ENCODE data around the gene LARGE1. TPM values are rescaled to one million over a fixed set of nuclear protein-coding genes. Genes with fewer than 3 reads are reported as not detected.

The LARGE1 gene
- total and polyA plus RNA-seq, 2 of the 13 experiments (the other 11 are each of a cell fraction or from before 2014, with no cell fraction given): 8.4 to 11.0 TPM

- 83% methylated on average over 3 of the region's 3 CpGs for WGBS (ENCODE audit: low lambda C conversion rate)
- in situ Hi-C loops (cut with HindIII; ENCODE audit: extremely low pct_ligation_motif_present, low pct_unique_long_range_greater_than_20kb): no loop called here
- Histone ChIP-seq H2AFZ (ENCODE audit: low read length) (no peak overlapping the region), H3K4me3 (replicated peaks in 1 of 3; ENCODE audit: insufficient read depth in 1 of 3, low read depth in 2 of 3, low read length in 3 of 3) (no peak overlapping the region), H3K36me3 (replicated peaks in 1 of 2; ENCODE audit: control insufficient read depth in 1 of 2, insufficient read depth in 2 of 2, low read length in 2 of 2) (no peaks in the 10 kb centered on the region), H4K20me1 (ENCODE audit: insufficient read depth, low read length) (no peaks in the 10 kb centered on the region), H3K4me2 (ENCODE audit: low read depth, low read length) (no peak overlapping the region), H3K4me1 (ENCODE audit: insufficient read depth, low read length) (peaks cover 9% of the 10 kb centered on the region), H3K79me2 (ENCODE audit: insufficient read depth, low read length) (no peaks in the 10 kb centered on the region), H3K27ac (ENCODE audit: extremely low read length, insufficient read depth, low read length) (no peak overlapping the region), H3K9ac (ENCODE audit: insufficient read depth, low read depth, low read length) (no peak overlapping the region), H3K27me3 (ENCODE audit: control insufficient read depth in 1 of 2, insufficient read depth in 2 of 2, low read length in 2 of 2) (no peaks in the 10 kb centered on the region), H3K9me3 (ENCODE audit: low read length) (no peaks in the 10 kb centered on the region)
- ATAC-seq (no peak), FAIRE-seq (no peak), DNase-seq (ENCODE audit: low spot score) (no peak)
- intact Hi-C loops (cut with micrococcal nuclease; ENCODE audit: unreplicated experiment): no loop called here
- ChIA-PET CTCF (ENCODE audit: low intra/inter-chr PET ratio, low total read pairs) (no interaction called here), POLR2A (no interaction called here)
- BruUV-seq (replicated peaks): no TSS peak
- no peak for TF ChIP-seq ZNF260 (CRISPR knock-in tag; IDR thresholded peaks at IDR 0.05; ENCODE audit: borderline replicate concordance, low read depth)
- no peak for TF ChIP-seq ZNF839 (CRISPR knock-in tag; IDR thresholded peaks at IDR 0.05; ENCODE audit: borderline replicate concordance)
- TF ChIP-seq CEBPG (CRISPR knock-in tag; IDR thresholded peaks at IDR 0.05): no peak
- TF ChIP-seq EED (CRISPR knock-in tag; IDR thresholded peaks at IDR 0.05): no peak
- TF ChIP-seq ZNF124 (CRISPR knock-in tag; IDR thresholded peaks at IDR 0.05): no peak
- no peak for TF ChIP-seq MZF1 (CRISPR knock-in tag; IDR thresholded peaks at IDR 0.05; ENCODE audit: borderline replicate concordance)
- no peak for TF ChIP-seq PCBP1 (IDR thresholded peaks at IDR 0.05; ENCODE audit: borderline replicate concordance, low read depth, low read length)
- no peak for TF ChIP-seq RFXAP (CRISPR knock-in tag; IDR thresholded peaks at IDR 0.05; ENCODE audit: borderline replicate concordance)
- no peak for TF ChIP-seq ZNF496 (CRISPR knock-in tag; IDR thresholded peaks at IDR 0.05; ENCODE audit: insufficient replicate concordance)
- no peak for TF ChIP-seq ZNF407 (CRISPR knock-in tag; IDR thresholded peaks at IDR 0.05; ENCODE audit: not compliant biosample characterization)
- no peak for TF ChIP-seq CAMTA2 (CRISPR knock-in tag; IDR thresholded peaks at IDR 0.05; ENCODE audit: borderline replicate concordance)
- no peak for TF ChIP-seq ZSCAN12 (CRISPR knock-in tag; IDR thresholded peaks at IDR 0.05)
- no peak for TF ChIP-seq HES4 (CRISPR knock-in tag; IDR thresholded peaks at IDR 0.05; ENCODE audit: borderline replicate concordance)
- TF ChIP-seq DDIT3 (CRISPR knock-in tag; IDR thresholded peaks at IDR 0.05): no peak
- no peak for TF ChIP-seq IRF9 (CRISPR knock-in tag; IDR thresholded peaks at IDR 0.05; ENCODE audit: borderline replicate concordance)
- TF ChIP-seq MAFK (conservative IDR thresholded peaks at IDR 0.05 in 1 of 2, IDR thresholded peaks at IDR 0.05 in 1 of 2; ENCODE audit: low read length in 2 of 2): no peak
- TF ChIP-seq RFX3 (CRISPR knock-in tag; IDR thresholded peaks at IDR 0.05): no peak
Observed at GRCh38 chr22:33426451-33426850, 493.8 kb downstream of the LARGE1 start.
